Hepatocyte (in vitro differentiated cells): ENCODE data around the gene ARFGEF3.

ENCODE experiments used
- CTCF ChIP-seq: fragments of 200-600 bp; sonication (generic); IDR thresholded peaks from 2 replicates; pipeline ENCODE4 v1.5.1; 2016; ENCODE audit warnings: antibody characterized with exemption, mild to moderate bottlenecking; ENCODE audit not compliant: poor library complexity
- EZH2 ChIP-seq: fragments of 200-600 bp; sonication (generic); IDR thresholded peaks from 2 replicates; pipeline ENCODE4 v1.6.1; 2016; ENCODE audit warnings: antibody characterized with exemption, mild to moderate bottlenecking, borderline replicate concordance
- EZH2phosphoT487 ChIP-seq: fragments of 200-600 bp; sonication (generic); IDR thresholded peaks from one replicate; pipeline ENCODE4 v1.6.1; 2018; ENCODE audit warnings: antibody characterized with exemption, mild to moderate bottlenecking, low read depth, moderate library complexity; ENCODE audit not compliant: unreplicated experiment, severe bottlenecking

- TF ChIP-seq CTCF (no peak), EZH2 (no peak), EZH2phosphoT487 (no peak)
Measured at GRCh38 chr6:138250053-138250452, 88.3 kb downstream of the ARFGEF3 start.
